Measurements from ENCODE around the gene DGCR2.

DGCR2 gene

DNA sequence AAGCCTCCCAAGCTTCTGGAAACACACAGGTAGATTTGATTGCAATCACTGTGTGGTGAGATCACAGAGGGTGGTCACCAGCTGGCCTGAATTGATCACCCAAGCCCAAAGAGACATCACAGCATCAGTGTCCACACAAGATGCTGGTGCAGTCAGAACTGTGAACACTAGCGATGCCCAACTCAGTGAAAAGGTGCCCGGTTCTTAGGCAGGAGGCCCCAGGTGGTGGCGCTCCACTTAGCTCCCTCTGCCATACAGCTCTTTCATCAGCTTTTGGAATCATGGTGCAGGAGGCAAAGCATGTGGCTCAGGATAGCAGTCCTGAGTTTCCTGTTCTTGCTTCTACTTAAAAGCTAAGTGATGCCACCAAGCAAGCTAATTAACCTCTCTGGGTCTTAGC is 11.1 kb downstream of the DGCR2 start:
- TF ChIP-seq TAF1 (IDR thresholded peaks at IDR 0.05; ENCODE audit: low read depth) (no peak), CEBPB (IDR thresholded peaks at IDR 0.05) (no peak), TEAD4 (IDR thresholded peaks at IDR 0.05) (no peak), ZBTB7A (IDR thresholded peaks at IDR 0.05; ENCODE audit: low read depth) (no peak)
- TF ChIP-seq, protein P1, sequence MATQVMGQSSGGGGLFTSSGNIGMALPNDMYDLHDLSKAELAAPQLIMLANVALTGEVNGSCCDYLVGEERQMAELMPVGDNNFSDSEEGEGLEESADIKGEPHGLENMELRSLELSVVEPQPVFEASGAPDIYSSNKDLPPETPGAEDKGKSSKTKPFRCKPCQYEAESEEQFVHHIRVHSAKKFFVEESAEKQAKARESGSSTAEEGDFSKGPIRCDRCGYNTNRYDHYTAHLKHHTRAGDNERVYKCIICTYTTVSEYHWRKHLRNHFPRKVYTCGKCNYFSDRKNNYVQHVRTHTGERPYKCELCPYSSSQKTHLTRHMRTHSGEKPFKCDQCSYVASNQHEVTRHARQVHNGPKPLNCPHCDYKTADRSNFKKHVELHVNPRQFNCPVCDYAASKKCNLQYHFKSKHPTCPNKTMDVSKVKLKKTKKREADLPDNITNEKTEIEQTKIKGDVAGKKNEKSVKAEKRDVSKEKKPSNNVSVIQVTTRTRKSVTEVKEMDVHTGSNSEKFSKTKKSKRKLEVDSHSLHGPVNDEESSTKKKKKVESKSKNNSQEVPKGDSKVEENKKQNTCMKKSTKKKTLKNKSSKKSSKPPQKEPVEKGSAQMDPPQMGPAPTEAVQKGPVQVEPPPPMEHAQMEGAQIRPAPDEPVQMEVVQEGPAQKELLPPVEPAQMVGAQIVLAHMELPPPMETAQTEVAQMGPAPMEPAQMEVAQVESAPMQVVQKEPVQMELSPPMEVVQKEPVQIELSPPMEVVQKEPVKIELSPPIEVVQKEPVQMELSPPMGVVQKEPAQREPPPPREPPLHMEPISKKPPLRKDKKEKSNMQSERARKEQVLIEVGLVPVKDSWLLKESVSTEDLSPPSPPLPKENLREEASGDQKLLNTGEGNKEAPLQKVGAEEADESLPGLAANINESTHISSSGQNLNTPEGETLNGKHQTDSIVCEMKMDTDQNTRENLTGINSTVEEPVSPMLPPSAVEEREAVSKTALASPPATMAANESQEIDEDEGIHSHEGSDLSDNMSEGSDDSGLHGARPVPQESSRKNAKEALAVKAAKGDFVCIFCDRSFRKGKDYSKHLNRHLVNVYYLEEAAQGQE (IDR thresholded peaks at IDR 0.05; ENCODE audit: low read depth) = no peak

DNA sequence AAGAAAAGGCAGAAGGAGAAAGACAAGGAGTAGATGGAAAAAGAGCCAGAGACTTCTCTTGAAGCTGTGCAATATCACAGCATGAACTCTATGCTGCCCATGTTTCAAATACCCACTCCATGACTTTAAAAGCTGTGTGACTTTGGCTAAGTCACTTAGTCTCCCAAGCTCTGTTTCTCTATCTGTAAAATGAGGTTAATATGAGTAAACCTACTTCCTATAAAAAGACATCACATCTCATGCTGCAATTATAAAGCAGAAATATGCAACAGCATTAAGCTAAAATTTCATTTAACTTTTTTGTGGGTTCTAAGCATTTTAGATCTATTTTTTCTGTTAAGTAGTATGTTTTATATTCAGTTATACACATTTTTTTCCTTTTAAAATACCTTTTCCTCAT is 11.6 kb downstream of the DGCR2 start:
- TF ChIP-seq EP300 (IDR thresholded peaks at IDR 0.05; ENCODE audit: borderline replicate concordance) (no peak), CREB1 (IDR thresholded peaks at IDR 0.05; ENCODE audit: low read depth) (no peak), RAD21 (IDR thresholded peaks at IDR 0.05; ENCODE audit: low read depth) (no peak), EGR1 (IDR thresholded peaks at IDR 0.05) (no peak), CEBPB (IDR thresholded peaks at IDR 0.05) (no peak), YY1 (IDR thresholded peaks at IDR 0.05; ENCODE audit: low read depth) (no peak), TAF1 (IDR thresholded peaks at IDR 0.05; ENCODE audit: low read depth) (no peak), FOXM1 (IDR thresholded peaks at IDR 0.05; ENCODE audit: borderline replicate concordance, low read depth) (no peak), NFIC (IDR thresholded peaks at IDR 0.05) (no peak), TCF12 (IDR thresholded peaks at IDR 0.05; ENCODE audit: low read depth) (no peak), ZBTB7A (IDR thresholded peaks at IDR 0.05; ENCODE audit: low read depth) (no peak), TEAD4 (IDR thresholded peaks at IDR 0.05) (no peak)
- TF ChIP-seq, protein P1 (IDR thresholded peaks at IDR 0.05; ENCODE audit: low read depth) = no peak
- TF ChIP-seq, protein P2, sequence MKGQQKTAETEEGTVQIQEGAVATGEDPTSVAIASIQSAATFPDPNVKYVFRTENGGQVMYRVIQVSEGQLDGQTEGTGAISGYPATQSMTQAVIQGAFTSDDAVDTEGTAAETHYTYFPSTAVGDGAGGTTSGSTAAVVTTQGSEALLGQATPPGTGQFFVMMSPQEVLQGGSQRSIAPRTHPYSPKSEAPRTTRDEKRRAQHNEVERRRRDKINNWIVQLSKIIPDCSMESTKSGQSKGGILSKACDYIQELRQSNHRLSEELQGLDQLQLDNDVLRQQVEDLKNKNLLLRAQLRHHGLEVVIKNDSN (IDR thresholded peaks at IDR 0.05) = no peak
- TF ChIP-seq, protein P3, sequence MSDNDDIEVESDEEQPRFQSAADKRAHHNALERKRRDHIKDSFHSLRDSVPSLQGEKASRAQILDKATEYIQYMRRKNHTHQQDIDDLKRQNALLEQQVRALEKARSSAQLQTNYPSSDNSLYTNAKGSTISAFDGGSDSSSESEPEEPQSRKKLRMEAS (IDR thresholded peaks at IDR 0.05) = no peak

DNA sequence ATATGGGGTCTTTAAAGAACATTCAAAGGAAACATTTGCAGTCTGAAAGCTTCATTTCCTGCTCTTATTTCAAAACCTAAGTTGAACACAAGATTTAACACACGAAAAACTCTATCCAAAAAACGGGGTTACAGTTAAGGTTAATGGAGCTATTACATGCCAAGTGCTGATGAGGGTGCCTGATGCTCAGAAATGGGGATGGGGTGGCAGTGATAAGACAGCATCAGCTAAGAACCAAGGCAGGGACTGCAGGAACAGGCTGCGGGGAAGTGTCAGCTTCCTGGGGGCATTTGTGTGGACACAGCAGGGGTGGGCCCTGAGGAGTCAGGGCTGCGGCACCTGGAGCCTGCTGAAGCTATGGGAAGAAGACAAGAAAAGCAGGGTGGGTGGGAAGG is 12.2 kb downstream of the DGCR2 start:
- no peak for TF ChIP-seq ZBTB7A (IDR thresholded peaks at IDR 0.05; ENCODE audit: low read depth)
- TF ChIP-seq FOXM1 (IDR thresholded peaks at IDR 0.05; ENCODE audit: borderline replicate concordance, low read depth) = no peak
- TF ChIP-seq TEAD4 (IDR thresholded peaks at IDR 0.05) = no peak
- no peak for TF ChIP-seq CREB1 (IDR thresholded peaks at IDR 0.05; ENCODE audit: low read depth)
- TF ChIP-seq CEBPB (IDR thresholded peaks at IDR 0.05) = no peak

DNA sequence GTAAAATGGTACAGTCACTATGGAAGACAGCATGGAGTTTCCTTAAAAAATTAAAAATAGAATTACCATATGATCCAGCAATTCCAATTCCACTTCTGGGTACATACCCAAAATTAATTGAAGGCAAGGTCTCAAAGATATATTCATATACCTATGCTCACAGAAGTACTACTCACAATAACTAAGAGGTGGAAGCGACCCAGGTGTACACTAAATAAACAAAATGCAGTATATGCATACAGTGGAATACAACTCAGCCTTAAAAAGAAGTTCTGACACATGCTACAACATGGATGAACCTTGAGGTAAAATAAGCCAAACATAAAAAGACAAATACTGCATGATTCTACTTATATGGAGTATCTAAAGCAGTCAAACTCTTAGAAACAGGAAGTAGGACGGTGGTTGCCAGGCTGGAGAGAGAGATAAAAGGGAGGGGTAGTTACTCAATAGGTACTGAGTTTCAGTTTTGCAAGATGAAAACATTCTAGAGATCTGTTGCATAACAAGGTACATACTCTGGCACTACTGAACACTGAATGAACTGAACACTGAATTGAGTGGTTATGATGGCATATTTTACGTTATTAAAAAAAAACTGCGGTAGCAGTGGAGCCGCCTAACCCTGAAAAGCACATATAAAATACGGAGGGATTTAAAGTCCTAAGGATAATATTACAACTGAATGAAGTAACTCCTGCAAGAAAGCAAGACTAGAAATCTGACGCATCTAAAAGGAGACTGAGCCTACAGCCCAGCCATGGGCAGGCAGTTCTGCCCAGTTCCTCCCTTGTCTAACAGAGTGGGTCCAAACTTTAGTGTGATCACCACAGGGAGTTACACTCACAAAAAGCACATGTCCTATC is 12.8 kb downstream of the DGCR2 start:
- no peak for TF ChIP-seq FOXM1 (IDR thresholded peaks at IDR 0.05; ENCODE audit: borderline replicate concordance, low read depth)
- TF ChIP-seq TAF1 (IDR thresholded peaks at IDR 0.05; ENCODE audit: low read depth) = no peak
- TF ChIP-seq ZBTB7A (IDR thresholded peaks at IDR 0.05; ENCODE audit: low read depth) = no peak
- TF ChIP-seq TCF12 (IDR thresholded peaks at IDR 0.05; ENCODE audit: low read depth) = no peak
- TF ChIP-seq TEAD4 (IDR thresholded peaks at IDR 0.05) = no peak
- no peak for TF ChIP-seq NFIC (IDR thresholded peaks at IDR 0.05)
- no peak for TF ChIP-seq CEBPB (IDR thresholded peaks at IDR 0.05)
- TF ChIP-seq YY1 (IDR thresholded peaks at IDR 0.05; ENCODE audit: low read depth) = no peak
- TF ChIP-seq, protein P3 (IDR thresholded peaks at IDR 0.05) = no peak
- TF ChIP-seq, protein P2 (IDR thresholded peaks at IDR 0.05) = no peak
- TF ChIP-seq, protein P1 (IDR thresholded peaks at IDR 0.05; ENCODE audit: low read depth) = no peak
- TF ChIP-seq EGR1 (IDR thresholded peaks at IDR 0.05) = no peak
